Measurements from ENCODE around the gene PRPF31. TPM values are rescaled to one million over a fixed set of nuclear protein-coding genes. Genes with fewer than 3 reads are reported as not detected.
A peak's percentile ranks its signal among the peaks of the same experiment; 100 is the strongest.
"Not testable (repeated sequence)": the region's sequence is repeated elsewhere in the genome, so short reads cannot be mapped to it uniquely, and the experiment has no call there.

The PRPF31 gene
- total RNA-seq, 1 experiment from 2014 or later, result 59.7 TPM

DNA sequence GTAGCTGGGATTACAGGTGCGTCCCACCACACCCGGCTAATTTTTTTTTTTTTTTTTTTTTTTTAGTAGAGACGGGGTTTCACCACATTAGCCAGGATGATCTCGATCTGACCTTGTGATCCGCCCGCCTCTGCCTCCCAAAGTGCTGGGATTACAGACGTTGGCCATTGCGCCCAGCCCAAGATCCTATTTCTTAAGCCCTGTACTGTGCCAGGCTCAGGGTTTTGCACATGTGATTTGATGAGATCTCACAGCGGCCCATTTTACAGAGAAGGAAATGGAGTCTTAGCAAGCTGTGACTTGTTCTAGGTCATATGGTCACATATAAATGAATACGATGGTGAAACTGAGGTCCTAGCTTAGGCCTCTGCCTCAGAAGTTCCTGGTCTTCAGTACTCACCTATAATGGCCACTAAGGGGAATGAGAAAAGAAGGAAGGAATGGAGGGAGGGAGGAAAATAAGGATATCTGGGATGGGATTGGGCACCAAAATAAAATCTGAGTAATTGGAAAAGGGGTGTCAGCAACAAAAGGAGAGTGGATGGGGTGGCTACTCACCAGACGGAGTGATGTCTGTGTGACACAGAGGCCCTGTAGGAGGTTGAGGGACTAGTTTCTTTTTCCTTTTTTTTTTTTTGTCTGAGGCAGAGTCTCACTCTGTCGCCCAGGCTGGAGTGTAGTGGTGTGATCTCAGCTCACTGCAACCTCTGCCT is 16.2 kb upstream of the PRPF31 start:
- BruUV-seq (replicated peaks), result no TSS peak
- H3K27ac Mint-ChIP-seq (ENCODE audit: low read depth, unreplicated experiment), result no peak overlapping the region

GRCh38 chr19:54099903-54100255 is 15.7 kb upstream of the PRPF31 start:
- H3K4me3 Mint-ChIP-seq (ENCODE audit: unreplicated experiment); DNase-seq (ENCODE audit: unreplicated experiment); H3K9me3 Mint-ChIP-seq (ENCODE audit: unreplicated experiment); BruUV-seq (replicated peaks); H3K36me3 Mint-ChIP-seq (ENCODE audit: insufficient read depth, unreplicated experiment); POLR2A ChIA-PET; H3K27ac Mint-ChIP-seq (ENCODE audit: low read depth, unreplicated experiment): not testable (repeated sequence)
- CTCF ChIA-PET, result interaction anchor here (0.6 kb wide), 1 partner anchor 290 kb away, joined by 3 read pairs; no protein-coding TSS in a partner anchor
- intact Hi-C loops (cut with micrococcal nuclease), result loop anchor here (10.0 kb wide), 1 partner anchor 235 kb away; the partner anchor contains the start of gene MYADM
- Mint-ChIP-seq H3K4me1 (ENCODE audit: insufficient read depth, unreplicated experiment) (peaks cover 10% of the 10 kb centered on the region), H3K27me3 (ENCODE audit: insufficient read depth, unreplicated experiment) (peaks cover 16% of the 10 kb centered on the region)

More for the DNA sequence above, 16.2 kb upstream of the PRPF31 start:
- no peak for DNase-seq (ENCODE audit: unreplicated experiment)
- Mint-ChIP-seq H3K36me3 (ENCODE audit: insufficient read depth, unreplicated experiment) (no peaks in the 10 kb centered on the region), H3K9me3 (ENCODE audit: unreplicated experiment) (no peaks in the 10 kb centered on the region), H3K4me1 (ENCODE audit: insufficient read depth, unreplicated experiment) (peaks cover 10% of the 10 kb centered on the region), H3K27me3 (ENCODE audit: insufficient read depth, unreplicated experiment) (peaks cover 16% of the 10 kb centered on the region), H3K4me3 (ENCODE audit: unreplicated experiment) (no peak overlapping the region)
- intact Hi-C loops (cut with micrococcal nuclease), result no loop called here
- ChIA-PET POLR2A (no interaction called here), CTCF (interaction anchor here (0.6 to 2.8 kb wide), 2 partner anchors 290 to 306 kb away, joined by 3 to 7 read pairs; no protein-coding TSS in a partner anchor)
- TF ChIP-seq, protein P1, sequence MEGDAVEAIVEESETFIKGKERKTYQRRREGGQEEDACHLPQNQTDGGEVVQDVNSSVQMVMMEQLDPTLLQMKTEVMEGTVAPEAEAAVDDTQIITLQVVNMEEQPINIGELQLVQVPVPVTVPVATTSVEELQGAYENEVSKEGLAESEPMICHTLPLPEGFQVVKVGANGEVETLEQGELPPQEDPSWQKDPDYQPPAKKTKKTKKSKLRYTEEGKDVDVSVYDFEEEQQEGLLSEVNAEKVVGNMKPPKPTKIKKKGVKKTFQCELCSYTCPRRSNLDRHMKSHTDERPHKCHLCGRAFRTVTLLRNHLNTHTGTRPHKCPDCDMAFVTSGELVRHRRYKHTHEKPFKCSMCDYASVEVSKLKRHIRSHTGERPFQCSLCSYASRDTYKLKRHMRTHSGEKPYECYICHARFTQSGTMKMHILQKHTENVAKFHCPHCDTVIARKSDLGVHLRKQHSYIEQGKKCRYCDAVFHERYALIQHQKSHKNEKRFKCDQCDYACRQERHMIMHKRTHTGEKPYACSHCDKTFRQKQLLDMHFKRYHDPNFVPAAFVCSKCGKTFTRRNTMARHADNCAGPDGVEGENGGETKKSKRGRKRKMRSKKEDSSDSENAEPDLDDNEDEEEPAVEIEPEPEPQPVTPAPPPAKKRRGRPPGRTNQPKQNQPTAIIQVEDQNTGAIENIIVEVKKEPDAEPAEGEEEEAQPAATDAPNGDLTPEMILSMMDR (IDR thresholded peaks at IDR 0.05; ENCODE audit: unreplicated experiment), result no peak

- CTCF ChIA-PET, result interaction anchor here (1.2 kb wide), 1 partner anchor 70 kb away, joined by 4 read pairs; no protein-coding TSS in a partner anchor
- no peaks in the 10 kb centered on the region for H3K9me3 Mint-ChIP-seq (ENCODE audit: unreplicated experiment)
These were observed 15.0 kb upstream of the PRPF31 start, which contains the start of gene OSCAR for GRCh38 chr19:54100561-54100960. Gene OSCAR (minus strand): TSS chr19:54100803. CDS start chr19:54100792, 11 bp downstream.

GRCh38 chr19:54102421-54103169 is 13.0 kb upstream of the PRPF31 start, which contains the start of gene NDUFA3:
Gene NDUFA3 (plus strand): TSS chr19:54102855. CDS start chr19:54102879, 24 bp downstream.
- peaks cover 9% of the 10 kb centered on the region for H3K4me1 Mint-ChIP-seq (ENCODE audit: insufficient read depth, unreplicated experiment)
- H3K36me3 Mint-ChIP-seq (ENCODE audit: insufficient read depth, unreplicated experiment), result peaks cover 27% of the 10 kb centered on the region
- TF ChIP-seq, protein P1 (IDR thresholded peaks at IDR 0.05; ENCODE audit: unreplicated experiment), result no peak
- intact Hi-C loops (cut with micrococcal nuclease), result loop anchor here (10.0 kb wide), 1 partner anchor 238 kb away; the partner anchor contains the start of gene MYADM
- peak within 1 kb of the TSS; percentile 99 for H3K4me3 Mint-ChIP-seq (ENCODE audit: unreplicated experiment)
- peak within 1 kb of the TSS; percentile 91 for H3K27ac Mint-ChIP-seq (ENCODE audit: low read depth, unreplicated experiment)
- ChIA-PET POLR2A (interaction anchor here (0.8 to 4.0 kb wide), 2 partner anchors 13 to 35 kb away, joined by 4 to 45 read pairs; partner anchors contain the start of genes CNOT3, PRPF31 and TFPT), CTCF (no interaction called here)
- no TSS peak for BruUV-seq (replicated peaks)
- DNase-seq (ENCODE audit: unreplicated experiment), result peak; percentile 99
- no peaks in the 10 kb centered on the region for H3K27me3 Mint-ChIP-seq (ENCODE audit: insufficient read depth, unreplicated experiment)
- H3K9me3 Mint-ChIP-seq (ENCODE audit: unreplicated experiment), result no peaks in the 10 kb centered on the region

More at GRCh38 chr19:54100561-54100960, 15.0 kb upstream of the PRPF31 start, which contains the start of gene OSCAR:
- TF ChIP-seq, protein P1 (IDR thresholded peaks at IDR 0.05; ENCODE audit: unreplicated experiment), result no peak
- POLR2A ChIA-PET, result no interaction called here
- BruUV-seq (replicated peaks), result no TSS peak
- Mint-ChIP-seq H3K27ac (ENCODE audit: low read depth, unreplicated experiment) (no peak within 1 kb of the TSS), H3K36me3 (ENCODE audit: insufficient read depth, unreplicated experiment) (peaks cover 12% of the 10 kb centered on the region), H3K27me3 (ENCODE audit: insufficient read depth, unreplicated experiment) (peaks cover 16% of the 10 kb centered on the region), H3K4me1 (ENCODE audit: insufficient read depth, unreplicated experiment) (peaks cover 12% of the 10 kb centered on the region), H3K4me3 (ENCODE audit: unreplicated experiment) (peak within 1 kb of the TSS; percentile 44)
- intact Hi-C loops (cut with micrococcal nuclease), result loop anchor here (10.0 kb wide), 1 partner anchor 236 kb away; the partner anchor contains the start of gene MYADM
- DNase-seq (ENCODE audit: unreplicated experiment), result no peak
